GM23248 (cell line): Measurements from ENCODE around the gene TOP3A. TPM values are rescaled to one million over a fixed set of nuclear protein-coding genes. Genes with fewer than 3 reads are reported as not detected.

Experiments
- DNase-seq: peaks from one replicate; pipeline ENCODE4 v3.0.0-alpha.2; 2015
- H2AFZ ChIP-seq: fragments of 200-600 bp; sonication (generic); 2 replicates; pipeline ENCODE4 v1.6.1; 2016; ENCODE audit warnings: antibody characterized with exemption
- H3F3A ChIP-seq: fragments of 200-600 bp; sonication (generic); 2 replicates; pipeline ENCODE4 v1.6.1; 2016; ENCODE audit warnings: mild to moderate bottlenecking, antibody characterized with exemption, mixed run types; ENCODE audit not compliant: insufficient read depth
- H3K27ac ChIP-seq: fragments of 200-600 bp; sonication (generic); 2 replicates; pipeline ENCODE4 v1.5.1; 2016; ENCODE audit warnings: mild to moderate bottlenecking
- H3K27me3 ChIP-seq: fragments of 200-600 bp; sonication (generic); replicated peaks from 2 replicates; pipeline ENCODE4 v1.6.1; 2016; ENCODE audit warnings: mild to moderate bottlenecking; ENCODE audit not compliant: insufficient read depth
- H3K36me3 ChIP-seq: fragments of 200-600 bp; sonication (generic); 2 replicates; pipeline ENCODE4 v1.6.1; 2016; ENCODE audit warnings: low read depth, mild to moderate bottlenecking
- H3K4me1 ChIP-seq: fragments of 200-600 bp; sonication (generic); 2 replicates; pipeline ENCODE4 v1.6.1; 2016; ENCODE audit warnings: mild to moderate bottlenecking; ENCODE audit not compliant: insufficient read depth
- H3K4me2 ChIP-seq: fragments of 200-600 bp; sonication (generic); one replicate; pipeline ENCODE4 v1.6.1; 2016; ENCODE audit warnings: mild to moderate bottlenecking; ENCODE audit not compliant: unreplicated experiment
- H3K4me3 ChIP-seq: fragments of 200-600 bp; sonication (generic); 2 replicates; pipeline ENCODE4 v1.5.1; 2016; ENCODE audit warnings: mild to moderate bottlenecking
- H3K79me2 ChIP-seq: fragments of 200-600 bp; sonication (generic); 2 replicates; pipeline ENCODE4 v1.6.1; 2016; ENCODE audit warnings: mild to moderate bottlenecking; ENCODE audit not compliant: insufficient read depth
- H3K9ac ChIP-seq: fragments of 200-600 bp; sonication (generic); 2 replicates; pipeline ENCODE4 v1.6.1; 2016; ENCODE audit warnings: mild to moderate bottlenecking
- H3K9me2 ChIP-seq: fragments of 200-600 bp; sonication (generic); 2 replicates; pipeline ENCODE4 v1.6.1; 2016; ENCODE audit warnings: mixed run types, mild to moderate bottlenecking, moderate library complexity; ENCODE audit not compliant: insufficient read depth
- H3K9me3 ChIP-seq: fragments of 200-600 bp; sonication (generic); one replicate; pipeline ENCODE4 v1.6.1; 2017; ENCODE audit warnings: low read depth
- H4K20me1 ChIP-seq: fragments of 200-600 bp; sonication (generic); 2 replicates; pipeline ENCODE4 v1.6.0; 2016; ENCODE audit not compliant: insufficient read depth
- EZH2 ChIP-seq: fragments of 200-600 bp; sonication (generic); IDR thresholded peaks from 2 replicates; pipeline ENCODE4 v1.6.1; 2018; ENCODE audit warnings: antibody characterized with exemption, mild to moderate bottlenecking; ENCODE audit not compliant: insufficient read depth, poor library complexity, severe bottlenecking
- EZH2phosphoT487 ChIP-seq: fragments of 200-600 bp; sonication (generic); IDR thresholded peaks from 2 replicates; pipeline ENCODE4 v1.6.1; 2018; ENCODE audit warnings: antibody characterized with exemption, moderate library complexity, mild to moderate bottlenecking, low read depth; ENCODE audit not compliant: insufficient read depth
- WGBS, 2 experiments: methylation state at CpG; one replicate each; pipeline ENCODE4 v1.1.6; 2015 to 2017; ENCODE audit warnings: low lambda C conversion rate in 2 of 2, low coverage in 1 of 2; ENCODE audit errors: missing lambda C conversion rate in 2 of 2; 5-methylcytosine and 5-hydroxymethylcytosine counted together
- in situ Hi-C: fragments of 300-500 bp; cut with MboI; formaldehyde crosslinking; loops from 2 replicates; pipeline ENCODE4 v1.15.0; 2020
- polyA plus RNA-seq: library from polyadenylated mRNA; unstranded; fragments of >200 nt; fragmentation: Nextera tagmentation; extraction: Ambion mirVana; gene quantifications from 2 replicates; pipeline ENCODE4 v1.2.1, GENCODE V29; 2016
- total RNA-seq: library from RNA; depleted of rRNA; stranded (reverse); fragments of >200 nt; shearing (Covaris generic); gene quantifications from 2 replicates; pipeline ENCODE4 v1.2.3, GENCODE V29; 2014

TOP3A gene
- total and polyA plus RNA-seq, 2 experiments from 2014 or later = 12.2 to 47.1 TPM

GRCh38 chr17:18230288-18231141, 84.3 kb downstream of the TOP3A start:
- no peaks in the 10 kb centered on the region for H4K20me1 ChIP-seq
- H3K27ac ChIP-seq = no peak overlapping the region
- no peaks in the 10 kb centered on the region for H3K36me3 ChIP-seq
- H3F3A ChIP-seq = no peaks in the 10 kb centered on the region
- peaks cover 55% of the 10 kb centered on the region for H3K79me2 ChIP-seq
- no peaks in the 10 kb centered on the region for H3K9me3 ChIP-seq
- H3K4me2 ChIP-seq = no peak overlapping the region
- TF ChIP-seq EZH2phosphoT487 (no peak), EZH2 (no peak)
- H3K9ac ChIP-seq = no peak overlapping the region
- in situ Hi-C loops = no loop called here
- H3K4me3 ChIP-seq = no peak overlapping the region
- 74 to 79% methylated on average over 13 of the region's 14 CpGs for WGBS, 2 experiments
- H3K4me1 ChIP-seq = peaks cover 7% of the 10 kb centered on the region; the same call in 1 of the 2 replicates
- no peaks in the 10 kb centered on the region for H3K27me3 ChIP-seq
- no peak overlapping the region for H2AFZ ChIP-seq
- no peak for DNase-seq
- no peaks in the 10 kb centered on the region for H3K9me2 ChIP-seq

DNA sequence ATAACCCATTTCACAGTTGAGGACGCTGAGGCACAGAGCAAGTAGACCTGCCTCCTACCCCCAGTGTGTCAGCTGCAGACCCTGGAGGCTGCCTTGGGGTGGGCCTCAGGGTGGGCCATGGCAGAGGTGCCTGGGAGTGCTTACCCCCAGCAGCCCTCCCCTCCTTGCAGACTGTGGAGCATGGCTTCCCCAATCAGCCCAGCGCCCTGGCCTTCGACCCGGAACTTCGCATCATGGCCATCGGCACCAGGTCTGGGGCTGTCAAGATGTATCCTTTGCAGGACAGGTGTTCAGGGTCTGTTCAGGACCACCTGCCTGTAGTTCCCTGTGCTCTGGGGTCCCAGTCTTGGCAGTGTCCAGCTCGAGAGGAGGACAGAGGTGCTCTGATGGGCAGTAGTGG, 85.0 kb downstream of the TOP3A start:
- H3K9me2 ChIP-seq = no peaks in the 10 kb centered on the region
- no peak overlapping the region for H3K4me3 ChIP-seq
- TF ChIP-seq EZH2 = no peak
- TF ChIP-seq EZH2phosphoT487 = no peak
- H2AFZ ChIP-seq = no peak overlapping the region
- WGBS, 2 experiments = 90 to 94% methylated on average over 7 of the region's 7 CpGs
- peaks cover 9% of the 10 kb centered on the region; the same call in 1 of the 2 replicates for H3K4me1 ChIP-seq
- H3K27me3 ChIP-seq = no peaks in the 10 kb centered on the region
- no peak for DNase-seq
- no peak overlapping the region for H3K27ac ChIP-seq
- H3K9me3 ChIP-seq = no peaks in the 10 kb centered on the region
- H4K20me1 ChIP-seq = no peaks in the 10 kb centered on the region
- H3K36me3 ChIP-seq = no peaks in the 10 kb centered on the region
- H3F3A ChIP-seq = no peaks in the 10 kb centered on the region
- in situ Hi-C loops = no loop called here
- H3K79me2 ChIP-seq = peaks cover 55% of the 10 kb centered on the region
- no peak overlapping the region for H3K4me2 ChIP-seq
- H3K9ac ChIP-seq = no peak overlapping the region

GRCh38 chr17:18229254-18229653, 85.5 kb downstream of the TOP3A start:
- Histone ChIP-seq H2AFZ (no peak overlapping the region), H3K79me2 (peaks cover 55% of the 10 kb centered on the region), H3K27ac (no peak overlapping the region), H3K4me2 (no peak overlapping the region), H3K9ac (no peak overlapping the region), H3K9me2 (no peaks in the 10 kb centered on the region), H3K36me3 (no peaks in the 10 kb centered on the region), H3K4me1 (peaks cover 10% of the 10 kb centered on the region; the same call in 1 of the 2 replicates), H3K27me3 (no peaks in the 10 kb centered on the region), H4K20me1 (no peaks in the 10 kb centered on the region), H3K9me3 (no peaks in the 10 kb centered on the region), H3K4me3 (no peak overlapping the region), H3F3A (no peaks in the 10 kb centered on the region)
- TF ChIP-seq EZH2phosphoT487 (no peak), EZH2 (no peak)
- WGBS, 2 experiments = 68 to 73% methylated on average over 4 of the region's 4 CpGs
- in situ Hi-C loops = no loop called here
- no peak for DNase-seq

- H3K36me3 ChIP-seq = no peaks in the 10 kb centered on the region
- H2AFZ ChIP-seq = no peak overlapping the region
- H3K27me3 ChIP-seq = no peaks in the 10 kb centered on the region
- H3K4me2 ChIP-seq = no peak overlapping the region
- no peak for DNase-seq
- no peak overlapping the region for H3K4me3 ChIP-seq
- in situ Hi-C loops = no loop called here
- no peaks in the 10 kb centered on the region for H3K9me2 ChIP-seq
- no peak overlapping the region for H3K9ac ChIP-seq
- WGBS, 2 experiments = 85% methylated on average over 10 of the region's 10 CpGs
- peaks cover 55% of the 10 kb centered on the region for H3K79me2 ChIP-seq
- no peaks in the 10 kb centered on the region for H3F3A ChIP-seq
- H4K20me1 ChIP-seq = no peaks in the 10 kb centered on the region
- TF ChIP-seq EZH2 (no peak), EZH2phosphoT487 (no peak)
- peaks cover 10% of the 10 kb centered on the region; the same call in 1 of the 2 replicates for H3K4me1 ChIP-seq
- H3K9me3 ChIP-seq = no peaks in the 10 kb centered on the region
- H3K27ac ChIP-seq = no peak overlapping the region
Observed at GRCh38 chr17:18228176-18228682, 86.6 kb downstream of the TOP3A start.
